ENCODE measurements around the gene TRIM2. TPM values are rescaled to one million over a fixed set of nuclear protein-coding genes. Genes with fewer than 3 reads are reported as not detected.
A peak's percentile ranks its signal among the peaks of the same experiment; 100 is the strongest.

The TRIM2 gene
- total and polyA plus RNA-seq, 8 donors = 49.6 to 88.2 (median 77.7) TPM

DNA sequence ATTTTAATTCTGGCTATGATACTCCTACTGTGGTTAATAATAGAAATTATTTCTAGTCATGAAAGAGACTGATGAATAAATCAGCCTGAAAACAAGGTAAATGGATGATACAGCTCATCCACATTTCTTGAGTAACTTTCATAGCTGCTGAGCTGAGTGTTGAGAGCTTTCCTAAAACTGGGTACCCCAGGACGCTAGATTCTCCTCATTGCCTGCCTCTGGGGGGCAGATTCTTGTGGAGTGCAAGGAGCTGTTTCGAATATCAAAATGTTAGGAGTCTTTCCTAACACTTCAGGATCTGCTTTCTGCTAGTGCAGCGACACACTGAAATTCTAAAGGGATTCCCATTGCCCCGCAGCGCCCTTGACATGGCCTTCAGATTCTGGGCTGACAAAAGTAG lies 142.3 kb downstream of the TRIM2 start:
- intact Hi-C loops (cut with DNase I) = loop anchor here in 1 of 2 donors (10.0 kb wide), 1 partner anchor 88 kb away; no protein-coding TSS in a partner anchor
- no peaks in the 10 kb centered on the region for H3K27me3 ChIP-seq
- TF ChIP-seq, protein P1, sequence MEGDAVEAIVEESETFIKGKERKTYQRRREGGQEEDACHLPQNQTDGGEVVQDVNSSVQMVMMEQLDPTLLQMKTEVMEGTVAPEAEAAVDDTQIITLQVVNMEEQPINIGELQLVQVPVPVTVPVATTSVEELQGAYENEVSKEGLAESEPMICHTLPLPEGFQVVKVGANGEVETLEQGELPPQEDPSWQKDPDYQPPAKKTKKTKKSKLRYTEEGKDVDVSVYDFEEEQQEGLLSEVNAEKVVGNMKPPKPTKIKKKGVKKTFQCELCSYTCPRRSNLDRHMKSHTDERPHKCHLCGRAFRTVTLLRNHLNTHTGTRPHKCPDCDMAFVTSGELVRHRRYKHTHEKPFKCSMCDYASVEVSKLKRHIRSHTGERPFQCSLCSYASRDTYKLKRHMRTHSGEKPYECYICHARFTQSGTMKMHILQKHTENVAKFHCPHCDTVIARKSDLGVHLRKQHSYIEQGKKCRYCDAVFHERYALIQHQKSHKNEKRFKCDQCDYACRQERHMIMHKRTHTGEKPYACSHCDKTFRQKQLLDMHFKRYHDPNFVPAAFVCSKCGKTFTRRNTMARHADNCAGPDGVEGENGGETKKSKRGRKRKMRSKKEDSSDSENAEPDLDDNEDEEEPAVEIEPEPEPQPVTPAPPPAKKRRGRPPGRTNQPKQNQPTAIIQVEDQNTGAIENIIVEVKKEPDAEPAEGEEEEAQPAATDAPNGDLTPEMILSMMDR (IDR thresholded peaks at IDR 0.05) = no peak
- no peaks in the 10 kb centered on the region for H3K36me3 ChIP-seq
- no peak overlapping the region for H3K4me3 ChIP-seq
- DNase-seq (peak in 1 of 4 donors; percentile 11), ATAC-seq (no peak)
- no peak overlapping the region for H3K27ac ChIP-seq
- H3K4me1 ChIP-seq = peaks cover 4 to 24% of the 10 kb centered on the region in 2 donors
- H3K9me3 ChIP-seq = no peaks in the 10 kb centered on the region

DNA sequence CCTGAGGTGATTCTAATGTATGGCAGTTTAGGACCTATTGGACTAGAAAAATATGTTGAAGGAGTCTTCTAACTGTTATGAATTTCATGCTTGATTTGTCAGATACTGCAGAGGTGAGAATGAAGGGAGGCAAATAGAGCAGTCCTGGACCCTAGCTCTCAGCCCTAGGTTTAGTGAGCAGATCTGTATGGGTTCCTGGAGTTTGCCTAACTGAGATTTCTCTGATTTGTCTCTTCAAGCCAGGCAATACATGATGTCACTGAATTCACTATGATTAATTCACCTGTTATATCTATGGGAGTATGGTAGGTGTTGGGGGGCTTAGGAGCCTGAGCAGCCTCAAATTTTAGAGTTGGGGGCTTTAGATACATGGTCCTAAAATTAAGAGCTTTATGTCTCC lies 142.9 kb downstream of the TRIM2 start:
- Histone ChIP-seq H3K4me3 (no peak overlapping the region), H3K27me3 (no peaks in the 10 kb centered on the region), H3K9me3 (no peaks in the 10 kb centered on the region), H3K36me3 (no peaks in the 10 kb centered on the region), H3K27ac (no peak overlapping the region), H3K4me1 (peaks cover 4 to 19% of the 10 kb centered on the region in 2 donors)
- intact Hi-C loops (cut with DNase I) = loop anchor here in 1 of 2 donors (10.0 kb wide), 1 partner anchor 88 kb away; no protein-coding TSS in a partner anchor
- DNase-seq = no peak
- no peak for ATAC-seq
- TF ChIP-seq, protein P1 (IDR thresholded peaks at IDR 0.05) = no peak

DNA sequence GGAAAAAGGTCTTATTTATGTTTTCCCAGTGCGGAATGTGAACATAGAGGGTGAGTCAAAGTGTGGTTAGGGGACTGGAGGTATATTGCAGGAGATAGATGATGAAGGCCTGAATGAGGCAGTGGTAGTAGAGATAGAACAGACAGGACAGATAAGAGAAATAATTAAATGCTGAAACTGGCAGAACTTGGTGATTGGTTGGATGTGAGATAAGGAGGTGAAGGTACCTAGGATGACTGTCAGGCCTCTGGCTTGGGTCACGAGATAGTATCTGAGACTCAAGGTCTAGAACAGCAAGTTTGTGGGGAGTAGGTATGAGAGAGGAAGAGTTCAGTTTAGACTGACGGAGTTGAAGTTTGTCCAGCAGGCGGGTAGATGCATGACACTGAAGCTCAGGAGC lies 143.8 kb downstream of the TRIM2 start:
- no peaks in the 10 kb centered on the region for H3K9me3 ChIP-seq
- no peak overlapping the region for H3K27ac ChIP-seq
- intact Hi-C loops (cut with DNase I) = loop anchor here in 1 of 2 donors (10.0 kb wide), 1 partner anchor 87 kb away; no protein-coding TSS in a partner anchor

GRCh38 chr4:153349206-153349805 lies 145.1 kb downstream of the TRIM2 start:
- intact Hi-C loops (cut with DNase I) = loop anchor here in 1 of 2 donors (10.0 kb wide), 1 partner anchor 85 kb away; no protein-coding TSS in a partner anchor
- Histone ChIP-seq H3K9me3 (no peaks in the 10 kb centered on the region), H3K4me1 (peaks cover 0 to 16% of the 10 kb centered on the region in 2 donors), H3K27ac (no peak overlapping the region), H3K4me3 (no peak overlapping the region), H3K36me3 (no peaks in the 10 kb centered on the region), H3K27me3 (no peaks in the 10 kb centered on the region)
- TF ChIP-seq, protein P1 (IDR thresholded peaks at IDR 0.05) = no peak
- no peak for DNase-seq
- no peak for ATAC-seq

More for the DNA sequence above, 143.8 kb downstream of the TRIM2 start:
- DNase-seq (no peak), ATAC-seq (no peak)
- no peaks in the 10 kb centered on the region for H3K27me3 ChIP-seq
- TF ChIP-seq, protein P1 (IDR thresholded peaks at IDR 0.05) = no peak
- H3K4me1 ChIP-seq = peaks cover 4 to 16% of the 10 kb centered on the region in 2 donors
- no peaks in the 10 kb centered on the region for H3K36me3 ChIP-seq
- H3K4me3 ChIP-seq = no peak overlapping the region

- TF ChIP-seq, protein P1 (IDR thresholded peaks at IDR 0.05) = no peak
- H3K9me3 ChIP-seq = no peaks in the 10 kb centered on the region
- intact Hi-C loops (cut with DNase I) = no loop called here
- no peak overlapping the region for H3K4me3 ChIP-seq
- DNase-seq (peak in 1 of 4 donors; percentile 50), ATAC-seq (no peak)
- no peak overlapping the region for H3K27ac ChIP-seq
- H3K36me3 ChIP-seq = no peaks in the 10 kb centered on the region
- H3K27me3 ChIP-seq = no peaks in the 10 kb centered on the region
- no peaks in the 10 kb centered on the region for H3K4me1 ChIP-seq
Observed at GRCh38 chr4:153362184-153362583, 157.9 kb downstream of the TRIM2 start.
